Thyroid gland (tissue), 4 donors: ENCODE data around the gene PHKG2.

Experiments
- POLR2A ChIP-seq, 2 donors: fragments of 450-650 bp; IDR thresholded peaks; one replicate each; pipeline ENCODE4 v1.6.1; 2017; ENCODE audit warnings: antibody characterized with exemption in 2 of 2, mild to moderate bottlenecking in 2 of 2, moderate library complexity in 1 of 2
- TF ChIP-seq, protein P1 (sequence below), 6 experiments: fragments of 200-600 bp in 3 of 6; fragments of 450-650 bp in 3 of 6; sonication (generic) in 3 of 6; IDR thresholded peaks; one replicate each; pipeline ENCODE4 v1.5.1; 2016 to 2019; ENCODE audit warnings: antibody characterized with exemption in 6 of 6, mild to moderate bottlenecking in 2 of 6, inconsistent platforms in 1 of 6, moderate library complexity in 1 of 6

DNA sequence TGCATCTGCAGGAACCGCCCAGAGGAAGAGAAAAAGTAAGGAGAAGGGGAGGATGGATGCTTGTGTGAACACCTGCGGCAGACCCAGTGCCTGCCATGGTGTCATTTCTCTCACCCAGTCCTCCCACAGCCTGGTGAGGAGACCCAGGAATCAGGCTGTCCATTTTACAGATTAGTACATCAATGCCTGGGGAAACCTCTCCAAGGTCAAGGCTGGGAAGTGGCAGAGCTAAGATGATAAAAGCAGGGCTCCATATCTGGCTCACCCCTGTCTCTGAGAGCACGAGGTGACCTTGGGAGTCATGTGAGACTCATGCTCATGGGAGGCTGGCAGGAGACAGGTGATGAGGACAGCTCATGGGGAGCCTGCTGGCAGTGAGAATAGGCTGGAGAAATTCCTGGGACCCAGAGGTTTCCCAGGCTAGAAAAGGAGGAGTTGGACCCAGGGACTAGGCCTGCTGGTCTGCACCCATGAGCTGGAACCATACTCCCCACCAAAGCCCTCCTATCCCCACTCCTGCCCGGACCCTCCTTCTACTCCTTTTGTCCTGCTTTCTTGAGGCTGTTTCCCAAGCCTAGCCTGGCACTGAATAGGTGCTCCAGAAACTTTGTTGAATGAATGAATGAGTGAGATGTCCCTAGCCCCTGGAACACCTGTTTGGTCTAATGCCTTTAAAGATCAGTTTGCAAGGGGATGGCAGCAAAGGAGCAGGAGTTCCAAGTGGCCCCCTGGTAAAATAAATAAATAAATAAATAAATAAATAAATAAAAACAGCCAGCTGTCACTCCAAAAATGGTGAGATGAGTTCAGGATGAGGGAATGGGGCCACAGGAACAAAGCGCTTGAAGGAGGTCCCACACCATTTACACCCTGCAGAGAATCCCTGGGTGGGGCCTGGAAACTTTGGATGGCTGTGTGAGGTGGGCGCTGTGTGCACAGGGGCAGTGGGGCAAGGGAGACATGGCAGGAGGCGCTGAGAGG, 37.2 kb downstream of the PHKG2 start:
- TF ChIP-seq, protein P1, sequence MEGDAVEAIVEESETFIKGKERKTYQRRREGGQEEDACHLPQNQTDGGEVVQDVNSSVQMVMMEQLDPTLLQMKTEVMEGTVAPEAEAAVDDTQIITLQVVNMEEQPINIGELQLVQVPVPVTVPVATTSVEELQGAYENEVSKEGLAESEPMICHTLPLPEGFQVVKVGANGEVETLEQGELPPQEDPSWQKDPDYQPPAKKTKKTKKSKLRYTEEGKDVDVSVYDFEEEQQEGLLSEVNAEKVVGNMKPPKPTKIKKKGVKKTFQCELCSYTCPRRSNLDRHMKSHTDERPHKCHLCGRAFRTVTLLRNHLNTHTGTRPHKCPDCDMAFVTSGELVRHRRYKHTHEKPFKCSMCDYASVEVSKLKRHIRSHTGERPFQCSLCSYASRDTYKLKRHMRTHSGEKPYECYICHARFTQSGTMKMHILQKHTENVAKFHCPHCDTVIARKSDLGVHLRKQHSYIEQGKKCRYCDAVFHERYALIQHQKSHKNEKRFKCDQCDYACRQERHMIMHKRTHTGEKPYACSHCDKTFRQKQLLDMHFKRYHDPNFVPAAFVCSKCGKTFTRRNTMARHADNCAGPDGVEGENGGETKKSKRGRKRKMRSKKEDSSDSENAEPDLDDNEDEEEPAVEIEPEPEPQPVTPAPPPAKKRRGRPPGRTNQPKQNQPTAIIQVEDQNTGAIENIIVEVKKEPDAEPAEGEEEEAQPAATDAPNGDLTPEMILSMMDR (IDR thresholded peaks at IDR 0.05) = no peak
- no peak for TF ChIP-seq POLR2A (IDR thresholded peaks at IDR 0.05)
